AG20443 (cell line): ENCODE results near the gene CYBC1.

ENCODE experiments used
- DNase-seq: peaks from one replicate; pipeline ENCODE4 v3.0.0; 2012; ENCODE audit warnings: low spot score, mixed read lengths

The CYBC1 gene

DNA sequence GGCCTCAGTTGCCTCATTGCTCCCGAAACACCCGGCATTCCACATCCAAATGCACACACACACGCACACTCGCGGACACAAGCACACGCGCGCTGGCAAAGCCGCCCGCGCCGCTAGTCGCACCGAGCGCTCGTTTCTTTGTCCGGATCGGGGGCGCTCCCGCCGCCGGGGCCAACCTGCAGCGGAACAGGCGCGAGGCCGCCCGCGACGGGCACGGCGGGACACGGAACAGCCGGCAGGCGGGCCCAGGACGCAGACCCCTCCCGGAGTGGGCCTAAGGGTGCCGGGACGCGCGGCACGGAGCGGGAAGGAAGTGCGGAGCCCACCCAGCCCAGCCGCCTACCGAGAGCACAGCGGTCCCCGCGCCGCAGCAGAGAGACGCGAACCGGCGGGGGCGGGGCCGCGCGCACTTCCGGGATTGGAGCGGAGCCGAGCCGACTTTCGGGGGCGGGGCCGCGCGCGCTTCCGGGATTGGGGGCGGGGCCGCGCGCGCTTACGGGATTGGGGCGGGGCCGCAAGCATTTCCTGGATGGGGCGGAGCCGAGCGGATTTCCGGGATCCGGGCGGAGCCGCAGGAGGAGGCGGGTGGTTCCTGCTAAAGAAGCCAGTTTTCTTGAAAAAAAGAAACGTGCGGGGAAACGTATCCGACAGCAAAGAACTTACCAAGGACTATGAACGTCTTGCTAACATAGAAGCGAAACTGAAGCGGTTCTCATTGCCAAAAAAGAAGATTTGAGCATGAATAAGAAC is at the start of gene CYBC1:
Gene CYBC1, minus strand, starts transcription at position 396 of the 750 bp plus-strand sequence. CDS start 1,498 bp downstream, outside the sequence.
- peak; percentile 96 for DNase-seq

DNA sequence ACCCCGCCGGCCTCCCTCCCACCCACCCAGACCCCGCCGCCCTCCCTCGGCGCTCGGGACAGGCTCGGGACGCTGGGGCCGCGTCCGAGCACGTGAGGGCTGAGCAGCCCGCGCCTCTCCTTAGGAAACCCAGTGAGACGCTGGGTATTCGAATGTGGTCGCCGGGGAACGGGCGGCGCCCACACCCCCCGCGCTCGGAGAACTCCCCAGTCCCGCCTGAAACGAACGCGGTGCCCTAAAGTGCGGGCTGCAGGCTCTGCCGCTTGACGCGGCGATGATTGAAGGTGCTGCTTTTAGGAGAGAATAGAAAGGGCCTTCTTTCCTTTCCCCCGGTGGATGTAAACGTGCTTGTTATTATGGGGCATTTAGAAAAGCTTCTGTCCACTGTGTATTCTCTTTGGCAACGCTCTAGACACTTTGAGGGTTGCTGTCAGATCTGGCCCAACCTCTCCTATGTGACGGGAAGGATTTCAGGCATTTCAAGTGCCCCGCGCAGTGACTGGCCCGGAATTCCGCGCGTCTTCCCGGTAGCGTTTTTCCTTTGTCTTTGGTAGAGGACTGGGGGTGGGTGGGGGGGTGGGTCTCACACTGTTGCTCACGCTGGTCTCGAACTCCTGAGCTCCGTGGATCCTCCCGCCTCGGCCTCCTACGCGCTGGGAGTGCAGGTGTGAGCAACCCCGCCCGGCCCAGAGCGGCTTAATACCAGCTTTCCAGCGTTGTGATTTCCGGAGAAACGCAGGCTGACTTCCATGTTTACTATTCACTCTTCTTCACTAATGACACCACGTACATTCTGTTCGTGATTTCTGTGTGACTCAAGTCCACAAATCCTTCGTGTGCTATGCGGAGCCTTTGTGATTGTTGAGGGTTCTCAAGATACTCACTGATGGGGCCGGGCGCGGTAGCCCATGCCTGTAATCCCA is 47.2 kb upstream of the CYBC1 start:
- peak; percentile 55 for DNase-seq

DNA sequence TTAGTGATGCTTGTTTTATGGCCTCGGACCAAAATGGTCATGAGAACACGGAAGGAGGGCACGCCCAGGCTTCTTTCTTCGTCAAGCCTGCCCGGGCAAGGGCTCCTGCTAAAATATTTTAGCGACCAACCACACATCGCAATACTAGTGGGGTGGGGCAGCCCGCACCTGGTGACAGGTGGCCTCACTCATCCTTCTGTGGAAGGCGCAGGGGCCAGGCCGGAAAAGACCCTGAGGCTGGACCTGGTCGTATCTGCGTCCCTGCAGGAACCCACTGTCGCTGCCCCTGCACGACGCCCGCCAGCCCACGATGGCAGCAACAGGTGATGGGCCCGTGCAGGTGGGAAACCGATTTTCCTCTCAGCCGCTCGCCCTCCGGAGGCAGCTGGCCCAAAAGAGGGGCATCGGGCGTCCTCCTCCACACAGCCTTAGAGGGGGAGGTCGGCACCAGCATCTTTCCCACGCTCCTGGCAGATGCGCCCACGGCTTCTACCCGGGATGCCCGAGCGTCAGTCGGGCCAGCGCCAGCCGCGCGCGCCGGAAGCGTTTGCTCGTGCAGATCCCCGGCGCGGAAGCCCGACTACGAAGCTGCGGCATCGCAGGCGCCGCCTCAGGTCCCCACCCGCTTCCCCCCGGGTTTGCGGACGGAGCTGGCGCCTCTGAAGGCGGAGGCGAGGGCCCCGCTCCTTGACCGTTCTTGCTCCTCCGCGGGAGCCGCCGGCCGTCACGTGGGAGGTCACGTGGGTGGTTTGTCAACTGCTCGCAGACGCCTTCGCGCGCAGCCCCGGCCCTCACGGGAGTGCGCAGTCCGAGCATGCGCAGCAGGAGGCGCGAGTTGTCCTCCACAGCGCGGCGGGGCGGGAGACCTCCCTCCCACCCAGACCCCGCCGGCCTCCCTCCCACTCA is 46.2 kb upstream of the CYBC1 start:
- DNase-seq, result peak; percentile 96

DNA sequence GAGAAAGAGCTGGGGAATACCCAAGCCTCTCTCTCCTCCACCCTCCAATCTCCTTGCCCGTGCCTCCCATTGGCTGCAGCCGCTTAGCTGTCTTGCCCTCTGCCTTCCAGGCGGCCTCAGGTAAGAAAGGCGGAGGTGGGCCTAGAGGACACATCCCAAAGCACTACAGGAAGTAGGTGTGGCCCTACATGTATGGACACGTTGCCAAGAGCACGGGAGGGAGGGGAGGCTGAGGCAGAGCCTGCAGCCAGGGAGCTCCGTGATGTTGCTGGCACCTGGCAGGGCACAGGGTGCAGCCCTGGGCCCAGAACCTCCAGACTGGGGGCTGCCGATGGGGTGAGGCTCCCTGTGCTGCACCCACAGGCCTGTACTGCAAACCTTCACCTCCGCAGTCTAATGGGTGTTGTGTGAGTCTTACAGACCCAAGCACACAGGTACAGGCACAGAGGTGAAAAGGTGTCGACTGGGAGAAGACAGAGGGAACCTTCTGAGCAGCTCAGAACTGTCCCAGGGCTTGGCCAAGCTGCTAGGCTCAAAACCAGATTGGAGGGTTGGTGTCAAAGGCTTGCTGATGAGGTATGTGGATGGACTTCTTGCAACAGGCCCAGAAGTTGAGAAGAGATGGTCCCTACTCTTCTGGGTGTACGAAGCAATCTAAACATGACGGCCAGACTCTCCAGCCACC is 45.4 kb upstream of the CYBC1 start:
- DNase-seq, result no peak

DNA sequence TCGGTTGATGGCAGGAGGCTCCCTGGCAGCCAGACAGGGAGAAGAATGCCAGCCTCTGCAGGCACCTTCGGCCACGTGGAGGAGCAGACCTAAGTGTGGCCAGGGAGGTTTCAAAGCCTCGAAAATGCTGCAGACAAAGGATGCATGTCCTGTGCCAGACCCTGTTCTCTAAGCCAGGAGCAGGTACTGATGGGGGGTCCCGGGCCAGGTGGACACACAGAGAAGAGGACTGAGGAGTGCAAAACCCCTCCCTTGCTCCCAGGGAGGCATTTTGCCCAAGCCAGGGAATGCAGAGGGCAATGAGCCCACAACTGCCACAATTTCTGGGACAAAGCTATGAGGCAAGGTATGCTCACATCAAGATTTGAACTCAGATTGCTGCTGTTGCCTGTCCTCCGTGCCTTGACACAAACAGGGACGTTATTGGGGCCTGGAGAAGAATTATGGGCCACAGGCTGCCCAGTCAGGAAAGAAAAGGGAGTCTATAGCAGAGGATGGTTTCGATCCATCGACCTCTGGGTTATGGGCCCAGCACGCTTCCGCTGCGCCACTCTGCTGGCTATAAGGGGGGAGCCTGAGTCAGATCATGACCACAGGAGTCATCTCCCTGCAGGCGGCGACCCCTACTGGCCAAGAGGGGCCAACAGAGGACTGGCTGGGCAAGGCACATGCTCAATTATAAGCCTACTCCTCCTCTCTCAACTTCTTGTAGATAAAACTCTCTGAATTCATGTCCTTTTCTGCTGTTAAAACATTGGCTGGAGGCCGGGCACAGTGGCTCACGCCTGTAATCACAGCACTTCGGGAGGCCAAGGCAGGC is 43.9 kb upstream of the CYBC1 start:
- DNase-seq, result peak; percentile 90

DNA sequence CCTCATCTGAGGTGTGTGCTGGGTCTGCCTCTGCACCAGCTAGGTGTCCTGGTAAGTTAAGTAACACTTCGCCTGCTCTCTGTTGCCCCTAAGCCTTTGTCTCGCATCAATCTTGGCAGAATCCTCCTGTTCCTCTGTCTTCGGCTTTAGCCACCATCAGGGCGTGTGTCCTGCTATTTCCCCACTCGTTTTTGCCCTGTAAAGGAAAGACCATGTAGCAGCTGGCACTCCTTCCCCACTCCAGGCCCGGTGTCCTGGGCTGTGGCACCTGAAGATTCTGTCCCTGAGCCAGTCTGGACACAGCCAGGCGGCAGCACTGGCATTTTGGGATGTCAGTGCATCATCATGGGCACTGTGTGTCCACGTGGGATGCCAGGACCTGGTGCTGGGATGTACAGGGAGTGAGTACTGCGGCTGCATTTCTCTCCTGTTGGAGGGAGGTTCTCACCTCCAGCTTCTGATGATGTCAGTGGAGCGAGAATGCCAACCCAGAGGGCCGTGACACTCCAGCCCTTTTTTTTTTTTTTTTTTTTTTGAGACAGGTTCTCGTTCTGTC is 42.8 kb upstream of the CYBC1 start:
- DNase-seq, result no peak

DNA sequence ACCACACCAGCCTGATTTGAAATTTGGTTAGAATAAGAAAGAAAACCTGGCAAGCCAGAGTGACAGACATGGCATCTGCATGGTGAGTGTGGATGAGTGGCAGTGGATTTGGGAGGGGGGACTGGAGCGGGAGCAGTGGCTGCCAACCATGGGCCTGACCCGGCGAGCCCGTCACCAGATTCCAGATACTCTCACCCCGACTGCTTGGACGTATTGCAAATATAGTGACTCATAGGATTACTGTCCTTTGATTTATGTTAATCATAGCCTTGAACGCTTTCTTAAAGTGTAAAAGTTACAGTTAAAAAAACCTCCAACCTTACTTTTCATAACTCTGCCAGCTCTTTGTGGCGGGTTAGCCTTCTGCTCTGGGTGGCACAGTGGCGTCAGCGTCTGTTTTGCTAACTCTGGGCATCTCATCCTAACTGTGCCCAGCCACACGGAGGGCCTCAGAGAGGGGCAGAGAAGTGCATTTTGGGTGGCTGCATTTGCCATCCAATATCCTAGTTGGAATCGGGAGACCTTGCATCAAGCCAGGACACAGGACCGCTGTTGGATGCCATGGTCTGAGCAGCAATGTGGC is 42.2 kb upstream of the CYBC1 start:
- peak; percentile 85 for DNase-seq

DNA sequence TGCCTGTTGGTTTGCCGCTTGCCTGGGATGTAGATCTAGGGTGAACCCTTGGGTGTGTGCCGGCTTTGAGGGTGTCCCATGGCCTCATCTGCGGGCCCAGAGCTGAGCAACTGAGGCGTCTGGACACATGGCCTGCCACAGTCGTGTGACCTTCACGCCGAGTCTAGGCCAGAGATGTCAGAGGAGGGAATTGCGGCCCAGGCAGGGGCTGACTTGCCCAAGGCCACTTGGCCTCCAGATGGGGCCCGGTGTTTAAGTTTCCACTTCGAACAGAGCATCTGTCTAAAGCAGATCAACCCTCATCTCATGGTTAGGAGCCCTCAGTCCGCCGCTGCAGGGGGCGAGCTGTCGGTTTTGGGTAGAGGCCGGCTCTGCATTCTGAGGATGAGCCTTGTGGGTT is 41.0 kb upstream of the CYBC1 start:
- DNase-seq, result no peak

DNA sequence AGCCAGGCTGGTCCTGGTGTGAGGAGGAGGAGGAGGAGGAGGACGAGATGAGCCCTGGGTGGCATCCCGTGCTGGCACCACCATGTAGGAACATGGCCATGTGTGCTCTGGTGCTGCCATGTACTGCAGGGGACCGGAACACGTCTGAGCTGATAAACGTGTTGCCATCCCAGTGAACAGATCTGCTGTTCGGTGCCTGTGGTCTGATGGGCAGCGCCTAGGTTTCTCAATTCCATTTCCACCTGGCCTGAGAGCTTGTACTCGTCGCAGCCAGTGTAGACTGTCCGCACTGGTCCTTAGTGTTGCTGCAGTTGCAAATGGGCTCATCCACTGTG is 40.6 kb upstream of the CYBC1 start:
- DNase-seq, result no peak

DNA sequence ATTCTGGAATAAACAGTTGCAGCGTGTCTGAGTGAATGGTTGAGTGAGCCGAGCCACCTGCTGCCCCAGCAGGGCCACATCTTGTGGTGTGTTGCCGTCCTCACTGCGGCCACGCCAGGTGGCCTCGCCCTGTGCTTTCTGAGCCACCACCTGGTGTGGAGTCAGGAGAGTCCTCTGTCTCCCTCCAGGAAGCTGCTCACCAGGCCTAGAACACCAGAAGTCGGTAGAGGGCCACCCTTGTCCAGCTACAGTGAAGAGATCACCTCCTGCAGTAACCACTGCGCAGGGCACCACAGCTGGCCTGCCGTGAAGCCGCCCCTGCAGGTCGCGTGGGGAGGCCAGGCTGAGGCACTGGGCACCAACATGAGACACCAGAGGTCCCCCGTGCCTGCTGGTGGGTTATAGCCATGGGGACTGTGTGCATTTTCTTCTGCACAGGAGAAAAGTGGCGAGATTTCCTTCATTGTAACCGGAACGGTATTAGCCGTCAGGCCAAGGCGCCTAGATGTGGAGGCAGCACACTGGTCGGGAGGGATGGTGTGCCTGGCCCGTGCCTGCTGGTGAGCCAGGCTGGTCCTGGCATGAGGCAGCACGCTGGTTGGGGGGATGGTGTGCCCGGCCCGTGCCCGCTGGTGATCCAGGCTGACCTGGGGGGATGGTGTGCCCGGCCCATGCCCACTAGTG is 40.1 kb upstream of the CYBC1 start:
- DNase-seq, result no peak

DNA sequence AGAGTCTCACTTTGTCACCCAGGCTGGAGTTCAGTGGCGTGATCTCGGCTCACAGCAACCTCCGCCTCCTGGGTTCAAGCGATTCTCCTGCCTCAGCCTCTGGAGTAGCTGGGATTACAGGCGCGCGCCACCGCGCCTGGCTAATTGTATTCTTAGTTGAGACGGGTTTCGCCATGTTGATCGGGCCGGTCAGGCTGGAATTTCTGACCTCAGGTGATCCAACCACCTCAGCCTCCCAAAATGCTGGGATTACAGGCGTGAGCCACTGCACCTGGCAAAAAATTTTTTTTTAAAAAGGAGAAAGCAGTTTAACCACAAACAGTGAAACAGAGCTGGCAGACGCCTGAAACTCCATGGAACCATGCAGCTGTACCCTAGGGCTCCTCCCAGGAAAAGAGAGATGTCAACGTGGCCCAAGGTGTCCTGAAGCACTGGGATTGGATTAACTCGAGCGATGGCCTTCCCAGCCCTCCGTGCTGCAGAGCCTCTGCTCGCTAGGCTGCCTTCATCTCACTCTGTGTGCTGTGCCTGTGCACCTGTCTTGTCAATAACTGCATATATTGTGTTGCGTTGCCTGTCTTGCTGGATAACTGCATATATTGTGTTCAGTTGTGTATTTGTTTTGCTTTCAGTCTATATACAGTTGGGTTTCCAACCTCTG is 39.4 kb upstream of the CYBC1 start:
- no peak for DNase-seq

DNA sequence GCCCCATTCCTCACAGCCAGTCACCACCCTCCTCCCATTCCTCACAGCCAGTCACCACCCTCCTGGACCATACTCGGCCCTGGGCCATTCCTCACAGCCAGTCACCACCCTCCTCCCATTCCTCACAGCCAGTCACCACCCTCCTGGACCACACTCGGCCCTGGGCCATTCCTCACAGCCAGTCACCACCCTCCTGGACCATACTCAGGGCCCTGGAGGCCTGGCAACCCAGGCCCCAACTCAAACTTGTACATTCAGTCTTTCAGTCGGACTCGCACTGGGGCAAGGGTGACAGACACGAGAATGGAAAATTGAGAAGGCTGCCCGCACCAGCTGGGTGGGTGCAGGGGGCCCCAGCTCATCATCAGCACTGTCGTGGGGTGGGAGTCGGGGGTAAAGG is 38.6 kb upstream of the CYBC1 start:
- peak; percentile 85 for DNase-seq

DNA sequence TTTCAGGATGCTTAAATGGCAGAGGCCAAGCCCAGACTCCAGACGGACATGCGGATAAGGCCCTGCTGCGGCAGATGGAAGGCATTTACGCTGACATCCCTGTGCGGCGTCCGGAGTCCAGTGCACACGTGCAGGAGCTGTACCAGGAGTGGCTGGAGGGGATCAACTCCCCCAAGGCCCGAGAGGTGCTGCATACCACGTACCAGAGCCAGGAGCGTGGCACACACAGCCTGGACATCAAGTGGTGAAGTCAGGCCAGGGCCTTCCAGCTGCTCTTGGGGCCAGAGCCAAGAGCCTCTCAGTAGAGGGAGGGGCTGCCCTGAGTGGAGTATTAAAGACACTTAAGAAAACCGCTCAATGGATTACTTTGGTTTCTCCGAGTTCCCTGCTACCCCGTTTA is 37.4 kb upstream of the CYBC1 start:
- no peak for DNase-seq

DNA sequence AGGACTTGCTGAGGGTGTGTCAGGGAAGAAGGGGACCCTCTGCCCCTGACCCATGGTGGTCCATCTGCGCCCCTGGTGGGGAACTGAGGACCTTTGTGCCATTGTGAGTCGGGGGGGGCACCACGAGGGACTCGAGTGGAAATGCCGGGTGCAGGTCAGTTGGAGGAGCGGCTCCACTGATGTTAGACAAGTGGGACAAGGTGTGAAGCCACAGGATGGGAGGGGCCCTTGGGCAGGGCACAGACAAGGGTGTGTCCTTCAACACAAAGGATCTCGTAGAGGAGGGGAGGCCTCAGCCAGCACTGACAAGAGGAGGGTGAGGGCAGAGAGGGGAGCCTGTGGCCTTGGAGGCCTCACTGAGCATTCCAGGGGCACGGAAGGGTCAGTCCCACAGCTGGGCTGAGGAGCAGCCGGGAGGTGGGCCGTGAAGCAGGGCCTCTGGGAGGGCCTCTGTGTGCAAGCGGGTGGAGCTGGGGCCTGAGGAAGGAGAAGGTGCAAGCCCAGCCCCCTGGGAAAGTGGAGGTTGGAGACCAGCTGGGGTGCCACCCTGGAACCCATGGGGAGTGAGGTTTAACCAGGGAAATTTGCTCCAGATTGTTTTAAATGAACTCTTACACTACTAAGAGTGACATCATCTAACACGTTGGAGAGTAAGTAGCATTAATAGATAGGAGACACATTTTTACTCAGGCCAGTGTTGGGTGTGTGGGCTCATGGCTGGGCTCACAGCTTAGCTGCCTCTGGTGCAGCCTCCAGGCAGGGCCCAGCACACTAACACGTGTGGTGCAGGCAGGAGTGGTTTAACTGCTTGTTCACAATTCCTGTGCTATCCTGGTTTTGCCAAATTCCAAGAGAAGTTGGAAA is 35.9 kb upstream of the CYBC1 start:
- DNase-seq, result no peak

DNA sequence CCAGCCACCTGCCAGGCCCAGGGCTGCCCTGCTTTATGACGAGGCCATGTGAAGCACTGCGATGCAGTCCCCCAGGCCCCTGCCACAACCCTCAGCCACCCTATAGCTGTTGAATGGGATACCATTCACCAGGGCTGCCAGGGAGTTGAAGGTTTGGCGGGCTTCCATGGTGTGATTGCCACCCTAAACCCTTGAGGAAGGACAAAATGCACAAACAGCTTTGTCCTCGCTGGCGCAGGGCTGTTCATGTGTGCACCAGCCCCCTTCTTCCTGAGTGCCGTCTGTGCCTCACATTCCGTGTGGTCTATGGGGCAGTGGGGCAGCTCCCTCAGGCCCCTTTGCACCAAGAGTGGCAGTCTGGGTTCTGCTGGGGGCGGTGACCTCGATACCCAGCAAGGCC is 33.3 kb upstream of the CYBC1 start:
- no peak for DNase-seq

DNA sequence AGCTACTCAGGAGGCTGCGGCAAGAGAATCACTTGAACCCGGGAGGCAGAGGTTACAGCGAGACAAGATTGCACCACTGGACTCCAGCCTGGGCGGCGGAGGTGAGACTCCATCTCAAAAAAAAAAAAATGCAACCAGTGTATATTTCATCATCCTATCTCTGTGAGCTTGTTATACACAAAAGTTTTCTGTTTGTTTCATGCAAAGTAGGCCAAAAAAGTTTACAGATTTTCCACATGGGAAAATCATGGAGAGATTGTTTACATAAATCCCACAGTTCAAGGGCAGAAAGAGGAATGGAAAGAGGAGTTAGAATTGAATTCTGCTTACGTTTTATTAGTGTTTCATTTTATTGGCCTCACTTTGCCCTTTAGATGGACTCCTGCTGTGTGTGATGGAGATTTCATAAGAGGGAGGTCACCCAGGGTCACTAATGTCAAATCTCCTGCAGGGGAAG is 32.7 kb upstream of the CYBC1 start:
- DNase-seq, result no peak

DNA sequence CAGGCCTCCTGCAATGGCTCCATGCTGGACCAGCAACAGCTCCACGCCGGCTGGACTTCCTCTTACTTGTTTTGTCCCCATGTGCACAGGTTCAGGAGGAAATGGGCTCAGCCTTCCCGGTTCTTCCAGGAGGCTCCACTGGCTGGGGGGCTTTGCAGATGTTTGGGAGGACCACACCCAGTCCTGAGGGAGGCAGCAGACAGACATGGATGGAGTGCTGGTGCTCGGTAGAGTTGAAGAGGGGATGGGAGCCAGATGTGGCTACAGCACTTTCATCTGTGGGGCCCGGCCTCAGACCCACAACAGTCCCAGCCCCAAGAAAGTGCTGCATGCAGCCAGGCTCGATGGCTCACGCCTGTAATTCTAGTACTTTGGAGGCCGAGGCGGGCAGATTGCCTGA is 29.8 kb upstream of the CYBC1 start:
- no peak for DNase-seq

DNA sequence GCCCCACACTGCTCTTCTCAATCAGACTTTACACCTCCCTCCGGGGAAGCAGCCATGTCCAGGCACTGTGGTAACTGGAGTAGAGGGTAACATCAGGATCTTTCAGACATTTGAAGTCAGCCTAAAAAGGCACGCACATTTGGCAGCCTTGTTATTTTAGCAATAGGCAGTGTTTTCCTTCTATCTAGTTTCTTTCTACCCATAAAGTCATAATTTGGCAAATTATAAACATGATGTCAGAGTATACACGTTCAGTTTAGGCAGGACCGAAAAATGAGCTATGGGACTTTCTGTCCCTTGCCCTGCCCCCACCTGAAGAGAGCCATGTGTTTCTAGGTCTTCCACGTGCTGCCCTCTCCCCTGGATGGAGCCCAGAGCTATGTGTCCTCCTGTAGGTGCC is 29.1 kb upstream of the CYBC1 start:
- no peak for DNase-seq
